LNCaP clone FGC (cell line): ENCODE measurements around the gene NDUFB2.

Source experiments
- DNase-seq: peaks from one replicate; pipeline ENCODE4 v3.0.0-alpha.2; 2011; ENCODE audit warnings: low read depth
- H3K4me3 ChIP-seq: 2 replicates; pipeline ENCODE4 v1.5.1; 2011; ENCODE audit warnings: mild to moderate bottlenecking, low read depth, low read length, control low read depth
- TF ChIP-seq, protein P1 (sequence below): IDR thresholded peaks from 2 replicates; pipeline ENCODE4 v1.5.1; 2012; ENCODE audit warnings: mild to moderate bottlenecking; ENCODE audit not compliant: control insufficient read depth, insufficient read depth; ENCODE audit errors: extremely low read depth

Gene NDUFB2

DNA sequence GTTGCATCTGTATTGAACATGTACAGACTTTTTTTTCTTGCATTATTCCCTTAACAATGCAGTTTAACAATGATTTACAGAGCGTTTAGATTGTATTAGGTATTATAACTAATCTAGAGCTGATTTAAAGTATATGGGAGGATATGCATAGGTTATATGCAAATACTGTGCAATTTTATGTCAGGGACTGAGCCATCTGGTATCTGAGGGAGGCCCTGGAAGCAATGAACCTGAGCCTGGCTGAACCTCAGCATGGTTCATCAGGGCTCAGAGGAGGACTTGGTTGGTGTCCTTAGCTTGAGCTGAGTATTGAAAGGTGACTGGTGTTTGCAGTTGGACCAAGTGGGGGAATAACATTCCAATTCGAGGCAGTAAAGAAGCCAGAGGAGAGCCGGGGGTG, 19.0 kb upstream of the NDUFB2 start:
- no peak overlapping the region for H3K4me3 ChIP-seq
- no peak for DNase-seq
- TF ChIP-seq, protein P1, sequence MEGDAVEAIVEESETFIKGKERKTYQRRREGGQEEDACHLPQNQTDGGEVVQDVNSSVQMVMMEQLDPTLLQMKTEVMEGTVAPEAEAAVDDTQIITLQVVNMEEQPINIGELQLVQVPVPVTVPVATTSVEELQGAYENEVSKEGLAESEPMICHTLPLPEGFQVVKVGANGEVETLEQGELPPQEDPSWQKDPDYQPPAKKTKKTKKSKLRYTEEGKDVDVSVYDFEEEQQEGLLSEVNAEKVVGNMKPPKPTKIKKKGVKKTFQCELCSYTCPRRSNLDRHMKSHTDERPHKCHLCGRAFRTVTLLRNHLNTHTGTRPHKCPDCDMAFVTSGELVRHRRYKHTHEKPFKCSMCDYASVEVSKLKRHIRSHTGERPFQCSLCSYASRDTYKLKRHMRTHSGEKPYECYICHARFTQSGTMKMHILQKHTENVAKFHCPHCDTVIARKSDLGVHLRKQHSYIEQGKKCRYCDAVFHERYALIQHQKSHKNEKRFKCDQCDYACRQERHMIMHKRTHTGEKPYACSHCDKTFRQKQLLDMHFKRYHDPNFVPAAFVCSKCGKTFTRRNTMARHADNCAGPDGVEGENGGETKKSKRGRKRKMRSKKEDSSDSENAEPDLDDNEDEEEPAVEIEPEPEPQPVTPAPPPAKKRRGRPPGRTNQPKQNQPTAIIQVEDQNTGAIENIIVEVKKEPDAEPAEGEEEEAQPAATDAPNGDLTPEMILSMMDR, result no peak

DNA sequence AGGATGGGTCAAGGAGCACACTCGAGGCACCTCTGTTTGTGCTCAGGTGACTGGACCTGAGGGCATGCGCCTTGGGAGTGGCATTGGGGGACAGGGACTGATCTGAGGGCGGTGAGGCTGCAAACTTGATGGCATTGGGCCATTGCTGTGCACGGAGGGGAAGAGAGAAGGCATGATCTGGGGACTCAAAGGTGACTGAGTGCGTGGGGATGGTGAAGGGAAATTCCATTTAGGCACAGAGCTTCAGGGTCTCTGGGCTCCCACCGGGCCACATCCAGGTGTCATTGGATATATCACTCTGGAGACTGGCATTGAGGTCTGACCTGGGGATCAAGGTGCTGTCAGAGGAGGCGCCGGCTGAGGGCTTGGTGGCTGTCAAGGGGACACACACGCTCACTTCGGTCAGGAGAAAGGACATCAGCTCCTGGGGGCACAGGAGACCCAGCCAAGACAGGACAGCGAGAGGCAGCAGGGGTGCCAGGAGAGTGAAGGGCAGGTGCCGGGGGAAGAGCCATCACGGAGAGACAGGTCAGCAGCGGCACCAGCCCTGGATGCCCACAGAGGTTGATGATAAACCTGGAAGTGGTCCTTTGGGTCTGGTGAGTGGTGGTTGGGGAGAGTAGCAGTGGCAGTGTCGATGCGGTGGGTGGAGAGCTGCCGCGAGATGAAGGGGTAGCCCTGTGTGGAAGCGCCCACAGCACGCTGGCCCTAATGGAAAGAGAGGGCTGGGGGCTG, 18.3 kb upstream of the NDUFB2 start:
- no peak for DNase-seq
- TF ChIP-seq, protein P1, result no peak
- no peak overlapping the region for H3K4me3 ChIP-seq

DNA sequence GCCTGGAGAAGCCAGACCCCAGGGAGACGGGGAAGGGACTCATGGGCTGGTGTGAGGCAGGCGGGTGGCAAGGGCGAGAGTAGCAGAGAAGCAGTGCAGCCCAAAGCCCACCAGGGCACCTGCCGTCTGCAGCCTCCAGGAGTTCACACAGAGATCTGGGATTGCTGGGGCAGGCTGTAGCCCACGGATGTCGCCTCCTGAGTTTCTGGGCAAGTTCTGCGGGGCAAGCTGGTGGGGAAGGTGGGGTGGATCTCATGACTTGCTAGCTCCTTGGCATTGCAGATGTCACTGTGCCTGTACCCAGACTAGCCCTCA, 17.7 kb upstream of the NDUFB2 start:
- H3K4me3 ChIP-seq, result no peak overlapping the region
- TF ChIP-seq, protein P1, result no peak
- no peak for DNase-seq

DNA sequence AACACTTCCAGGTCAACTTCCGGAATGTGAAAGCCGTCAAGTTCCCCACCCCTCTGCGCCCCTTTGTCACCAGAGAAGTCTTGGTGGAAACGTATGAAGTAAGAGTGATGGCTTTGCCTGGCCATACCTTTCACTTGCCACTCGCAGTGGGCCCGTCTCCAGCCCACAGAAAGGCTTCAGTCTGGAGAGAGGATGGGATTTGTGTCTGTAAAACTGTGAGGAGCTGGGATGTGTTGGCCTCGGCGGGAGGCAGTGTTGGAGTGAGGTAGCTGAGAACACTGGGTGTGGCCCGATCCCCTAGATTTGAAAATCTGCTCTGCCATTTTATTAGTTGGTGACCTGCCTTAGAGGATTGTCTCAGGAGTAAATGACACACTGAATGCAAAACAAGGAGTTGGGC, 17.3 kb upstream of the NDUFB2 start:
- no peak overlapping the region for H3K4me3 ChIP-seq
- DNase-seq, result no peak
- TF ChIP-seq, protein P1, result no peak

DNA sequence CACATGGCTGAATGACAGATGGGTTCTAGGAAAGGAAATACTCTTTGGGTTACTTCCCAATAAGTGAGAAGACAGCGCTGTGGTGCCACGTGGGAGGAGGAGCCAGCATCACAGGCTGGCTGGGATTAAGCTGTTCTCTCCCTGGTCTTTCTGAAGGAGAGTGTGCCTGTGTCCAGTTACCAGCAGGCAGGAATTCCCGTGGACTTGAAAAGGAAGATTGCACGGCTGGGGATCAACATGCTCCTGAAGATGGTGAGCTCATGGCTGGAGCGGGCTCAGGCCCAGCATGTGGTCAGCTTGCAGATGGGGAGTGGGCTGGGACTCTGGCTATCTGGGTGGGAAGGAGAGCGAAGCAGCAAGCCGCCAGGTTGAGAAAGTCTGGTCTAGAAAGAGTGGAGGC, 15.6 kb upstream of the NDUFB2 start:
- no peak overlapping the region for H3K4me3 ChIP-seq
- no peak for DNase-seq
- TF ChIP-seq, protein P1, result no peak

DNA sequence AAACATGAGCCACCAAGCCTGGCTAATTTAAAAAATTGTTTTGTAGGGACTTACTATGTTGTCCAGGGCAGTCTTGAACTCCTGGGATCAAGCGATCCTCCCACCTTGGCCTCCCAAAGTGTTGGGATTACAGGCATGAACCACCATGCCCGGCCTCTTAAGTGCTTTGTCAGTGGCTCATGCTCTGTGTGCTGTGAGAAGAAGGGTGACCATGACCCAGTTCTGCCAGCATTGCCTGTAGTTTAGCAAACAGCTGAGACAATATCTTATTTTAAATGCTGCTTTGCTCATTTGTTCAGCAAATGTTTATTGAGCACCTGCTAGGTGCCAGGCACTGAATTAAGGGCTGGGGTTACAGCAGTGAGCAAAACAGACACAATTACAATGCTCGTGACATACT, 14.7 kb upstream of the NDUFB2 start:
- TF ChIP-seq, protein P1, result no peak
- H3K4me3 ChIP-seq, result no peak overlapping the region
- no peak for DNase-seq

DNA sequence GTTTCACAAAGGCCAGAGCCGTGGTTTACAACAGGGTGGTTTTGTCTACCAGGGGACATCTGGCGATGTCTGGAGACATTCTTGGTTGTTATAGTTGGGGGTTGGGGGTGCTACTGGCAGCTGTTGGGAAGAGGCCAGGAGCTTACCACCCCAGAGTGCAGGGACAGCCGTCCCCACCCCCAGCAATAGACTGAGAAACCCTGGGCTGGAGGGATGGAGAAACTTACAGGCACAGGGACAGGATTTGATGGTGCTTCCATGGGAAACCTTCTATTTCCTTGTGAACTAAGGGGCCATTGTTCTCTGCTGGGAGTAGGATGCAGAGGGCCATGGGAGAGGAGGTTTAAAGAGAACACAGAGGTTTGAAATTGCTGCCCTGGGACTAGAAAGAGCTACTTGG, 12.9 kb upstream of the NDUFB2 start:
- no peak overlapping the region for H3K4me3 ChIP-seq
- DNase-seq, result no peak
- TF ChIP-seq, protein P1, result no peak
